Measurements from ENCODE around the gene ZNF511.

DNA sequence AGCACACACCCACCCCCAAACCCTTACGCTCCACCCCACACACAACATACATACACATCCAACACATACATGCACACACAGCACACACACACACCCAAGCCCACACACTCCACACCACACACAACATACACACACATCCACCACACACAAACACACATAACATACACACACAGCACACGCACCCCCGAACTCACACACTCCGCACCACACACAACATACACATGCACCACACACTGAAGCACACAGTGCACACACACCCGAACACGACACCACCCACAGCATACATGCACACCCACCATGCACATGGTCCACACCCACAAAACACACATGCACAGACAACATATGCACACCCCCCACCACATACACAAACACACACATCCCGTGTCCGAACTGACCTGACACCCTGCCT lies 40.5 kb downstream of the ZNF511 start:
- TF ChIP-seq, protein P1, sequence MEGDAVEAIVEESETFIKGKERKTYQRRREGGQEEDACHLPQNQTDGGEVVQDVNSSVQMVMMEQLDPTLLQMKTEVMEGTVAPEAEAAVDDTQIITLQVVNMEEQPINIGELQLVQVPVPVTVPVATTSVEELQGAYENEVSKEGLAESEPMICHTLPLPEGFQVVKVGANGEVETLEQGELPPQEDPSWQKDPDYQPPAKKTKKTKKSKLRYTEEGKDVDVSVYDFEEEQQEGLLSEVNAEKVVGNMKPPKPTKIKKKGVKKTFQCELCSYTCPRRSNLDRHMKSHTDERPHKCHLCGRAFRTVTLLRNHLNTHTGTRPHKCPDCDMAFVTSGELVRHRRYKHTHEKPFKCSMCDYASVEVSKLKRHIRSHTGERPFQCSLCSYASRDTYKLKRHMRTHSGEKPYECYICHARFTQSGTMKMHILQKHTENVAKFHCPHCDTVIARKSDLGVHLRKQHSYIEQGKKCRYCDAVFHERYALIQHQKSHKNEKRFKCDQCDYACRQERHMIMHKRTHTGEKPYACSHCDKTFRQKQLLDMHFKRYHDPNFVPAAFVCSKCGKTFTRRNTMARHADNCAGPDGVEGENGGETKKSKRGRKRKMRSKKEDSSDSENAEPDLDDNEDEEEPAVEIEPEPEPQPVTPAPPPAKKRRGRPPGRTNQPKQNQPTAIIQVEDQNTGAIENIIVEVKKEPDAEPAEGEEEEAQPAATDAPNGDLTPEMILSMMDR (IDR thresholded peaks at IDR 0.05) = no peak
- TF ChIP-seq EP300 (IDR thresholded peaks at IDR 0.05) = no peak
- TF ChIP-seq POLR2A (IDR thresholded peaks at IDR 0.05) = no peak
- TF ChIP-seq POLR2AphosphoS5 (IDR thresholded peaks at IDR 0.05) = no peak

Data from upper lobe of left lung (tissue), 4 donors.